Nephron (organoid): ENCODE data around the gene CARD8.

ENCODE experiments used
- H3K27ac Mint-ChIP-seq, 3 experiments: 2 replicates each; pipeline ENCODE4 v1.8.0; 2020; ENCODE audit warnings: mixed read lengths in 3 of 3, mild to moderate bottlenecking in 2 of 3, moderate library complexity in 1 of 3
- H3K27me3 Mint-ChIP-seq: 2 replicates; pipeline ENCODE4 v1.8.0; 2021; ENCODE audit warnings: low read depth, mild to moderate bottlenecking, moderate library complexity, mixed read lengths
- H3K36me3 Mint-ChIP-seq: 2 replicates; pipeline ENCODE4 v1.8.0; 2020; ENCODE audit warnings: low read depth, mixed read lengths
- H3K4me1 Mint-ChIP-seq: 2 replicates; pipeline ENCODE4 v1.8.0; 2020; ENCODE audit warnings: mixed read lengths
- H3K4me3 Mint-ChIP-seq, 3 experiments: 2 replicates each; pipeline ENCODE4 v1.8.0; 2020; ENCODE audit warnings: mild to moderate bottlenecking in 3 of 3, mixed read lengths in 3 of 3, moderate library complexity in 2 of 3
- H3K9me3 Mint-ChIP-seq: 2 replicates; pipeline ENCODE4 v1.8.0; 2020; ENCODE audit warnings: mixed read lengths
- CTCF ChIP-seq, 3 experiments: fragments of 200-600 bp; sonication (generic); IDR thresholded peaks; one replicate each; pipeline ENCODE4 v1.5.0; 2021; ENCODE audit warnings: antibody characterized with exemption in 3 of 3; ENCODE audit not compliant: unreplicated experiment in 3 of 3

CARD8 gene

DNA sequence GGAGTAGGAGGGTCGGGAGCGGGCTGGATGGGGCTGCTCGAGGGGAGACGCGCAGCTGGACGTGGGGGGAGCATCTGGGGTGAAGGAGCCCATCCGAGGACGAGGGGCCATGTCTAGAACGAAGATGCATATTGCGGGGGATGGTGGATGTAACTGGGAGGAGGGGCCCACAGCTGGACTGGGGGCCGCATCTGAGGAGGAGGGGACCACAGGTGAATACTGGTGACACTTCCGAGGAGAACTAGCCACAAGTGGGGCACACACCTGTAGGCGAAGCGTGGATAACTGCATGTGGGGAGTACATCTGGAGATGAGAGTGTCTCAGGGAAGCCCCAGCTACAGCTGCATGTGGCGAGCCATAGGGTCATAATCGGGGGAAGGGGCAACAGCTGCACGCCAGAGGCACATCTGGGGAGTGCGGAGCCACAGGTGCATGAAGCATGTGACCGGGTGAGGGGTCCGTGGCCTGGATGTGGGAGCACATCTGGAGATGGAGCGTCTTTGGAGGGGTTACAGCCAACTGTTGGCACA, 84.8 kb downstream of the CARD8 start:
- Mint-ChIP-seq H3K4me3 (peak overlapping the region; percentile 89 to 97 (median 90)), H3K36me3 (peaks cover 33% of the 10 kb centered on the region), H3K9me3 (no peaks in the 10 kb centered on the region), H3K4me1 (peaks cover 11% of the 10 kb centered on the region), H3K27me3 (no peaks in the 10 kb centered on the region), H3K27ac (peak overlapping the region; percentile 89 to 97 (median 92))
- no peak for TF ChIP-seq CTCF (IDR thresholded peaks at IDR 0.05; ENCODE audit: unreplicated experiment in 3 of 3)

GRCh38 chr19:48169939-48170803, 85.5 kb downstream of the CARD8 start, which contains the start of the genes LIG1 and ZSWIM9:
LIG1 (minus strand) TSS chr19:48170344; CDS start chr19:48165566, 4,778 bp downstream.
ZSWIM9 (plus strand) TSS chr19:48170680; CDS start chr19:48171803, 1,123 bp downstream.
- Mint-ChIP-seq H3K9me3 (no peaks in the 10 kb centered on the region), H3K36me3 (peaks cover 29% of the 10 kb centered on the region), H3K4me1 (peaks cover 11% of the 10 kb centered on the region), H3K27me3 (no peaks in the 10 kb centered on the region), H3K4me3 (peak within 1 kb of the TSS; percentile 89 to 97 (median 90)), H3K27ac (peak within 1 kb of the TSS; percentile 89 to 97 (median 92))
- no peak for TF ChIP-seq CTCF (IDR thresholded peaks at IDR 0.05; ENCODE audit: unreplicated experiment in 3 of 3)

GRCh38 chr19:48169578-48169938, 86.2 kb downstream of the CARD8 start:
- no peak for TF ChIP-seq CTCF (IDR thresholded peaks at IDR 0.05; ENCODE audit: unreplicated experiment in 3 of 3)
- peak overlapping the region; percentile 89 to 97 (median 90) for H3K4me3 Mint-ChIP-seq

GRCh38 chr19:48168689-48169088, 87.0 kb downstream of the CARD8 start:
- Mint-ChIP-seq H3K9me3 (no peaks in the 10 kb centered on the region), H3K27ac (peak overlapping the region; percentile 22 to 92 (median 89)), H3K4me1 (peaks cover 11% of the 10 kb centered on the region), H3K36me3 (peaks cover 24% of the 10 kb centered on the region), H3K27me3 (no peaks in the 10 kb centered on the region), H3K4me3 (peak overlapping the region; percentile 89 to 97 (median 90))
- TF ChIP-seq CTCF (IDR thresholded peaks at IDR 0.05; ENCODE audit: unreplicated experiment in 3 of 3): no peak

More at GRCh38 chr19:48169578-48169938, 86.2 kb downstream of the CARD8 start:
- H3K27ac Mint-ChIP-seq: peak overlapping the region; percentile 89 to 97 (median 92)
- H3K4me1 Mint-ChIP-seq: peaks cover 11% of the 10 kb centered on the region
- peaks cover 23% of the 10 kb centered on the region for H3K36me3 Mint-ChIP-seq
- H3K9me3 Mint-ChIP-seq: no peaks in the 10 kb centered on the region
- H3K27me3 Mint-ChIP-seq: no peaks in the 10 kb centered on the region

DNA sequence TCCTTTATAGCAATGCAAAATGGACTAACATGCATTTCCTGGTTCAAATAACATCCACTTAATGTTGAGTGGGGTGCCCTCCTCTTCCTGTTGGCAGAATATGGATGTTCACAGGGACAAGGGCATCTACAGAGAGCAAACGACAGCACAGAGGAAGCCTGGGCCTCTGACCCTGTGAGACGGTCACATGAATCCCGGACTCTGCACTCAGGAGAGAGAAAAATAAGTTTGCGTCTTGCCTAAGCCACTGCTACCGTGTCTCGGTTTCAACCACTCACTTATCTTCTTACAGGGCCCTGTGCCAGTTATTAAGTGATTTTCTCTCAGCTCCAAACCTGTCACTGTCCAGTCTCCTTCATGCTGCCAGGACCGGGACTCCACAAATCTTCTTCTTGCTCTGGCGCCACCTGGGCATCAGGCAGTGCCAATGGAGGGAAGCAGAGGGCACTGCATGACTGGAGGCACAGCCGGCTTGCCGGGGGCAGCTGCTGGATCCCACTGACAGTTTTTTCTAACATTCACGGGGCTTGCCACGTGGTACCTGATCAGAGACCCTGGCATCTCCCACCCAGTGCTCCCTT, 97.4 kb downstream of the CARD8 start:
- Mint-ChIP-seq H3K9me3 (no peaks in the 10 kb centered on the region), H3K27me3 (no peaks in the 10 kb centered on the region), H3K4me3 (no peak overlapping the region), H3K36me3 (peaks cover 42% of the 10 kb centered on the region), H3K27ac (no peak overlapping the region), H3K4me1 (no peaks in the 10 kb centered on the region)
- no peak for TF ChIP-seq CTCF (IDR thresholded peaks at IDR 0.05; ENCODE audit: unreplicated experiment in 3 of 3)
